OCI-LY1 (cell line): Measurements from ENCODE around the gene XRRA1.
"Not testable (repeated sequence)": the region's sequence is repeated elsewhere in the genome, so short reads cannot be mapped to it uniquely, and the experiment has no call there.

Source experiments
- CTCF ChIP-seq: fragments of 200-600 bp; sonication (generic), shearing (Covaris generic); IDR thresholded peaks from 2 replicates; pipeline ENCODE4 v1.5.1; 2017; ENCODE audit warnings: mild to moderate bottlenecking, antibody characterized with exemption, low read length, moderate library complexity, mixed read lengths
- EZH2 ChIP-seq: fragments of 200-600 bp; sonication (generic), shearing (Covaris generic); IDR thresholded peaks from 2 replicates; pipeline ENCODE4 v1.8.0; 2017; ENCODE audit warnings: borderline replicate concordance, mixed run types, mild to moderate bottlenecking, antibody characterized with exemption, low read length, moderate library complexity, mixed read lengths

GRCh38 chr11:74990150-74990549 is 41.3 kb upstream of the XRRA1 start:
- not testable (repeated sequence) for TF ChIP-seq EZH2, CTCF
